Heart left ventricle (tissue), 16 donors: ENCODE results near the gene MXRA8. TPM values are rescaled to one million over a fixed set of nuclear protein-coding genes. Genes with fewer than 3 reads are reported as not detected.

Experiments
- ATAC-seq, 4 donors: fragments of 200-7000 bp; cut with Tn5 transposase; one replicate each; pipeline ENCODE4 v1.9.1; 2020 to 2022; ENCODE audit warnings: moderate library complexity in 4 of 4, mild to moderate bottlenecking in 3 of 4, moderate number of reproducible peaks in 1 of 4
- DNase-seq, 5 donors: peaks; one replicate each; pipeline ENCODE4 v3.0.0-alpha.2; 2020
- H3K27ac ChIP-seq, 12 donors: fragments of 200-600 bp; sonication (generic) in 4 of 12; one replicate each; pipeline versions ENCODE4 v1.5.0 to v1.8.0; 2016 to 2022; ENCODE audit warnings: mild to moderate bottlenecking in 2 of 12
- H3K27me3 ChIP-seq, 9 donors: fragments of 200-600 bp; sonication (generic) in 2 of 9; one replicate each; pipeline versions ENCODE4 v1.5.1 to v1.8.0; 2016 to 2022; ENCODE audit warnings: mild to moderate bottlenecking in 3 of 9
- H3K36me3 ChIP-seq, 9 donors: fragments of 200-600 bp; sonication (generic) in 2 of 9; one replicate each; pipeline versions ENCODE4 v1.5.0 to v1.8.0; 2018 to 2022; ENCODE audit warnings: mild to moderate bottlenecking in 2 of 9
- H3K4me1 ChIP-seq, 12 donors: fragments of 200-600 bp; sonication (generic) in 4 of 12; one replicate each; pipeline versions ENCODE4 v1.5.0 to v1.8.0; 2016 to 2022; ENCODE audit warnings: mild to moderate bottlenecking in 3 of 12
- H3K4me3 ChIP-seq, 12 donors: fragments of 200-600 bp; sonication (generic) in 4 of 12; one replicate each; pipeline versions ENCODE4 v1.5.0 to v1.8.0; 2017 to 2022; ENCODE audit warnings: mild to moderate bottlenecking in 9 of 12, moderate library complexity in 4 of 12
- H3K9me3 ChIP-seq, 12 donors: fragments of 200-600 bp; sonication (generic) in 4 of 12; one replicate each; pipeline versions ENCODE4 v1.5.0 to v1.8.0; 2016 to 2022; ENCODE audit warnings: mild to moderate bottlenecking in 1 of 12
- CTCF ChIP-seq, 12 donors: fragments of 200-600 bp; sonication (generic) in 4 of 12; IDR thresholded peaks; one replicate each; pipeline versions ENCODE4 v1.5.0 to v1.8.0; 2018 to 2022; ENCODE audit warnings: antibody characterized with exemption in 12 of 12, mild to moderate bottlenecking in 5 of 12
- POLR2A ChIP-seq, 2 donors: fragments of 450-650 bp; IDR thresholded peaks; one replicate each; pipeline ENCODE4 v1.6.1; 2017; ENCODE audit warnings: antibody characterized with exemption in 2 of 2, mild to moderate bottlenecking in 2 of 2, moderate library complexity in 2 of 2
- WGBS, 4 donors: extraction: QIAGEN DNeasy Blood & Tissue Kit in 2 of 4; methylation state at CpG; one replicate each; pipeline versions ENCODE4 v1.1.5 to v1.1.7; 2013 to 2018; 5-methylcytosine and 5-hydroxymethylcytosine counted together
- intact Hi-C, 10 donors: fragments of 100-400 bp; cut with DNase I; formaldehyde crosslinking; loops; one replicate each; pipeline versions ENCODE4 v1.11.1 to v1.14.2; 2022
- polyA plus RNA-seq, 2 donors: library from polyadenylated mRNA; stranded (reverse); fragments of 200-250 nt; gene quantifications; one replicate each; pipeline ENCODE4 v1.2.3, GENCODE V29; 2013
- total RNA-seq, 9 donors: library from RNA; depleted of rRNA in 2 of 9; stranded (reverse); fragments of >200 nt in 2 of 9; fragmentation: NEBNext Ultra II Directional in 3 of 9; extraction: Animal tissue kit (Norgen Biotek cat#: 25700) in 3 of 9; gene quantifications; one replicate each; pipeline versions ENCODE4 v1.1.0 to v1.2.4, GENCODE V29; 2016 to 2023
- donor health status: ischemic (EF 13 %, LVEDD 7.1; RV severe dilation, severe dysfunction).
- donor health status: healthy with polysubstance abuse.
- donor health status: DM: no; HTN: yes; CAD: no.
- donor health status: DM: no; HTN: no; CAD: no.
- donor health status: ischemic (EF 25% LVEDD 6.9; RV normal size, moderate dysfunction).
- donor health status: ischemic (EF 25% LVEDD 5.7; RV mildly dilated, moderate dysfunction).
- donor health status: healthy.
- donor health status: DM: yes; HTN: yes; CAD: no.
- donor health status: ischemic (EF 35%, LVEDD 5.7; RV mildly dilated, moderate dysfunction).
- donor health status: nonischemic (EF 11% LVEDD 7.7; RV severe dilation, severe dysfunction).
- donor health status: DM: yes; HTN: yes; CAD: no.
- donor health status: PGD.
- donor health status: ischemic (EF 29% LVEDD 5.4; RV normal size, mild dysfunction).
- donor health status: nonischemic (EF 23%, LVEDD 6.1; RV moderate dilation, normal function).

MXRA8 gene
- total and polyA plus RNA-seq, 11 donors: 10.5 to 49.3 (median 19.5) TPM

GRCh38 chr1:1334835-1335234, 23.5 kb downstream of the MXRA8 start:
- ATAC-seq (no peak), DNase-seq (no peak)
- Histone ChIP-seq H3K9me3 (no peaks in the 10 kb centered on the region), H3K4me3 (no peak overlapping the region), H3K36me3 (peaks cover 0 to 40% (median 22%) of the 10 kb centered on the region in 9 donors), H3K4me1 (peaks cover 0 to 18% (median 8%) of the 10 kb centered on the region in 12 donors), H3K27me3 (no peaks in the 10 kb centered on the region), H3K27ac (no peak overlapping the region)
- TF ChIP-seq POLR2A (IDR thresholded peaks at IDR 0.05) (no peak), CTCF (IDR thresholded peaks at IDR 0.05) (no peak)
- 57 to 67% (median 64%) methylated on average over 8 to 11 of the region's 11 CpGs for WGBS, 4 donors
- intact Hi-C loops: no loop called here

GRCh38 chr1:1333551-1334241, 24.7 kb downstream of the MXRA8 start:
- Histone ChIP-seq H3K27ac (no peak overlapping the region), H3K4me3 (no peak overlapping the region), H3K4me1 (peaks cover 0 to 22% (median 8%) of the 10 kb centered on the region in 12 donors), H3K9me3 (no peaks in the 10 kb centered on the region), H3K27me3 (no peaks in the 10 kb centered on the region), H3K36me3 (peaks cover 0 to 31% (median 18%) of the 10 kb centered on the region in 9 donors)
- TF ChIP-seq CTCF (IDR thresholded peaks at IDR 0.05) (no peak), POLR2A (IDR thresholded peaks at IDR 0.05) (no peak)
- 83 to 89% (median 84%) methylated on average over 26 to 36 of the region's 36 CpGs for WGBS, 4 donors
- ATAC-seq (peak in 2 of 4 donors; percentile 2 to 3), DNase-seq (no peak)
- intact Hi-C loops: no loop called here

GRCh38 chr1:1332774-1333480, 25.4 kb downstream of the MXRA8 start:
- no peaks in the 10 kb centered on the region for H3K27me3 ChIP-seq
- H3K36me3 ChIP-seq: peaks cover 0 to 31% (median 18%) of the 10 kb centered on the region in 9 donors
- no peak overlapping the region for H3K27ac ChIP-seq
- no peak overlapping the region for H3K4me3 ChIP-seq
- DNase-seq (no peak), ATAC-seq (no peak)
- H3K4me1 ChIP-seq: peaks cover 0 to 29% (median 8%) of the 10 kb centered on the region in 12 donors
- H3K9me3 ChIP-seq: no peaks in the 10 kb centered on the region
- whole genome bisulfite sequencing, 4 donors: 83 to 89% (median 88%) methylated on average over 28 to 48 of the region's 48 CpGs
- intact Hi-C loops: no loop called here
- TF ChIP-seq POLR2A (IDR thresholded peaks at IDR 0.05) (no peak), CTCF (IDR thresholded peaks at IDR 0.05) (no peak)

- no peak for ATAC-seq
Observed at GRCh38 chr1:1332031-1332755, 26.2 kb downstream of the MXRA8 start.

More at GRCh38 chr1:1332031-1332755, 26.2 kb downstream of the MXRA8 start:
- H3K4me3 ChIP-seq: no peak overlapping the region
- no peaks in the 10 kb centered on the region for H3K27me3 ChIP-seq
- no peaks in the 10 kb centered on the region for H3K9me3 ChIP-seq
- H3K27ac ChIP-seq: no peak overlapping the region
- TF ChIP-seq CTCF (IDR thresholded peaks at IDR 0.05) (no peak), POLR2A (IDR thresholded peaks at IDR 0.05) (no peak)
- DNase-seq: no peak
- peaks cover 0 to 37% (median 9%) of the 10 kb centered on the region in 12 donors for H3K4me1 ChIP-seq
- peaks cover 0 to 34% (median 22%) of the 10 kb centered on the region in 9 donors for H3K36me3 ChIP-seq
- intact Hi-C loops: no loop called here
- 76 to 87% (median 87%) methylated on average over 10 to 57 of the region's 57 CpGs for WGBS, 4 donors
